Liver (tissue), 3 donors: Measurements from ENCODE around the gene KIF15.

Experiments
- EGR1 ChIP-seq, 2 donors: IDR thresholded peaks; 2 replicates each; pipeline ENCODE4 v1.6.1; 2016 to 2018; ENCODE audit warnings: antibody characterized with exemption in 2 of 2, low read depth in 2 of 2
- GABPA ChIP-seq, 2 donors: IDR thresholded peaks in 1 of 2; conservative IDR thresholded peaks in 1 of 2; 2 replicates each; pipeline ENCODE4 v1.6.1; 2016; ENCODE audit warnings: antibody characterized with exemption in 2 of 2, mild to moderate bottlenecking in 1 of 2, moderate library complexity in 1 of 2
- HNF4G ChIP-seq: IDR thresholded peaks from 2 replicates; pipeline ENCODE4 v1.6.1; 2016; ENCODE audit warnings: antibody characterized with exemption
- JUND ChIP-seq, 2 donors: IDR thresholded peaks; 2 replicates each; pipeline ENCODE4 v1.6.1; 2016; ENCODE audit warnings: antibody characterized with exemption in 2 of 2
- RAD21 ChIP-seq, 2 donors: IDR thresholded peaks; 2 replicates each; pipeline ENCODE4 v1.6.1; 2016; ENCODE audit warnings: antibody characterized with exemption in 2 of 2, mild to moderate bottlenecking in 2 of 2
- RXRA ChIP-seq, 2 donors: IDR thresholded peaks; 2 replicates each; pipeline ENCODE4 v1.6.1; 2017 to 2018; ENCODE audit warnings: antibody characterized with exemption in 2 of 2, mild to moderate bottlenecking in 1 of 2
- SP1 ChIP-seq: IDR thresholded peaks from 2 replicates; pipeline ENCODE4 v1.6.1; 2018; ENCODE audit warnings: antibody characterized with exemption, mild to moderate bottlenecking
- TAF1 ChIP-seq: conservative IDR thresholded peaks from 2 replicates; pipeline ENCODE4 v1.6.1; 2016; ENCODE audit warnings: antibody characterized with exemption, mild to moderate bottlenecking
- YY1 ChIP-seq: IDR thresholded peaks from 2 replicates; pipeline ENCODE4 v1.6.1; 2016; ENCODE audit warnings: antibody characterized with exemption, mild to moderate bottlenecking
- TF ChIP-seq, protein P1 (sequence below): fragments of 150-350 bp; IDR thresholded peaks from 2 replicates; pipeline ENCODE4 v1.5.1; 2017; ENCODE audit warnings: improper control_type of control experiment, low read depth, low read length; ENCODE audit not compliant: missing input control
- TF ChIP-seq, protein P2 (sequence below): IDR thresholded peaks from 2 replicates; pipeline ENCODE4 v1.6.1; 2016; ENCODE audit warnings: antibody characterized with exemption
- TF ChIP-seq, protein P3 (sequence below): IDR thresholded peaks from 2 replicates; pipeline ENCODE4 v1.6.1; 2016; ENCODE audit warnings: antibody characterized with exemption, mild to moderate bottlenecking
- TF ChIP-seq, protein P4 (sequence below): IDR thresholded peaks from 2 replicates; pipeline ENCODE4 v1.6.1; 2016; ENCODE audit warnings: antibody characterized with exemption
- donor health status: healthy.
- donor health status: healthy.

DNA sequence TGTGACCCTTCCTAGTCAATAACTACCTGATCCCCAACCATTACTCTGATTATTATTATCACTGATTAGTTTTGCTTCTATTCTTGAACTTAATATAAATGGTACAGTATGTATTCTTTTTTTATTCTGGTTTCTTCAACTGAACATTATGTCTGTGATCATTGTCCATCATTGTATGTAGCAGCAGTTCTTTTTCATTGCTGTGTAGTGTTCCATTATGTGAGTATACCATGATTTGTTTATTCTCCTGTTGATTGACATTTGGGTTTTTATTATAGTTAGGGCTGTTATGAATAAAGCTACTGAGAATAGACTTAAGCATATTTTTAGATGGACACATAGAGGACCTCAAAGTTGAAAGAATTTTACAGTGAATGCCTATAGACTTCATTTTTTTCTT is 2.7 kb downstream of the KIF15 start:
- no peak for TF ChIP-seq TAF1
- TF ChIP-seq, protein P1, sequence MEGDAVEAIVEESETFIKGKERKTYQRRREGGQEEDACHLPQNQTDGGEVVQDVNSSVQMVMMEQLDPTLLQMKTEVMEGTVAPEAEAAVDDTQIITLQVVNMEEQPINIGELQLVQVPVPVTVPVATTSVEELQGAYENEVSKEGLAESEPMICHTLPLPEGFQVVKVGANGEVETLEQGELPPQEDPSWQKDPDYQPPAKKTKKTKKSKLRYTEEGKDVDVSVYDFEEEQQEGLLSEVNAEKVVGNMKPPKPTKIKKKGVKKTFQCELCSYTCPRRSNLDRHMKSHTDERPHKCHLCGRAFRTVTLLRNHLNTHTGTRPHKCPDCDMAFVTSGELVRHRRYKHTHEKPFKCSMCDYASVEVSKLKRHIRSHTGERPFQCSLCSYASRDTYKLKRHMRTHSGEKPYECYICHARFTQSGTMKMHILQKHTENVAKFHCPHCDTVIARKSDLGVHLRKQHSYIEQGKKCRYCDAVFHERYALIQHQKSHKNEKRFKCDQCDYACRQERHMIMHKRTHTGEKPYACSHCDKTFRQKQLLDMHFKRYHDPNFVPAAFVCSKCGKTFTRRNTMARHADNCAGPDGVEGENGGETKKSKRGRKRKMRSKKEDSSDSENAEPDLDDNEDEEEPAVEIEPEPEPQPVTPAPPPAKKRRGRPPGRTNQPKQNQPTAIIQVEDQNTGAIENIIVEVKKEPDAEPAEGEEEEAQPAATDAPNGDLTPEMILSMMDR = no peak
- TF ChIP-seq YY1 = no peak
- TF ChIP-seq, protein P2, sequence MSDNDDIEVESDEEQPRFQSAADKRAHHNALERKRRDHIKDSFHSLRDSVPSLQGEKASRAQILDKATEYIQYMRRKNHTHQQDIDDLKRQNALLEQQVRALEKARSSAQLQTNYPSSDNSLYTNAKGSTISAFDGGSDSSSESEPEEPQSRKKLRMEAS = no peak
- TF ChIP-seq RAD21 (IDR thresholded peaks at IDR 0.05) = no peak
- TF ChIP-seq, protein P3, sequence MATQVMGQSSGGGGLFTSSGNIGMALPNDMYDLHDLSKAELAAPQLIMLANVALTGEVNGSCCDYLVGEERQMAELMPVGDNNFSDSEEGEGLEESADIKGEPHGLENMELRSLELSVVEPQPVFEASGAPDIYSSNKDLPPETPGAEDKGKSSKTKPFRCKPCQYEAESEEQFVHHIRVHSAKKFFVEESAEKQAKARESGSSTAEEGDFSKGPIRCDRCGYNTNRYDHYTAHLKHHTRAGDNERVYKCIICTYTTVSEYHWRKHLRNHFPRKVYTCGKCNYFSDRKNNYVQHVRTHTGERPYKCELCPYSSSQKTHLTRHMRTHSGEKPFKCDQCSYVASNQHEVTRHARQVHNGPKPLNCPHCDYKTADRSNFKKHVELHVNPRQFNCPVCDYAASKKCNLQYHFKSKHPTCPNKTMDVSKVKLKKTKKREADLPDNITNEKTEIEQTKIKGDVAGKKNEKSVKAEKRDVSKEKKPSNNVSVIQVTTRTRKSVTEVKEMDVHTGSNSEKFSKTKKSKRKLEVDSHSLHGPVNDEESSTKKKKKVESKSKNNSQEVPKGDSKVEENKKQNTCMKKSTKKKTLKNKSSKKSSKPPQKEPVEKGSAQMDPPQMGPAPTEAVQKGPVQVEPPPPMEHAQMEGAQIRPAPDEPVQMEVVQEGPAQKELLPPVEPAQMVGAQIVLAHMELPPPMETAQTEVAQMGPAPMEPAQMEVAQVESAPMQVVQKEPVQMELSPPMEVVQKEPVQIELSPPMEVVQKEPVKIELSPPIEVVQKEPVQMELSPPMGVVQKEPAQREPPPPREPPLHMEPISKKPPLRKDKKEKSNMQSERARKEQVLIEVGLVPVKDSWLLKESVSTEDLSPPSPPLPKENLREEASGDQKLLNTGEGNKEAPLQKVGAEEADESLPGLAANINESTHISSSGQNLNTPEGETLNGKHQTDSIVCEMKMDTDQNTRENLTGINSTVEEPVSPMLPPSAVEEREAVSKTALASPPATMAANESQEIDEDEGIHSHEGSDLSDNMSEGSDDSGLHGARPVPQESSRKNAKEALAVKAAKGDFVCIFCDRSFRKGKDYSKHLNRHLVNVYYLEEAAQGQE = no peak
- TF ChIP-seq EGR1 (IDR thresholded peaks at IDR 0.05; ENCODE audit: low read depth in 2 of 2) = no peak
- TF ChIP-seq, protein P4, sequence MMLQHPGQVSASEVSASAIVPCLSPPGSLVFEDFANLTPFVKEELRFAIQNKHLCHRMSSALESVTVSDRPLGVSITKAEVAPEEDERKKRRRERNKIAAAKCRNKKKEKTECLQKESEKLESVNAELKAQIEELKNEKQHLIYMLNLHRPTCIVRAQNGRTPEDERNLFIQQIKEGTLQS = no peak
- no peak for TF ChIP-seq GABPA (IDR thresholded peaks at IDR 0.05 in 1 of 2, conservative IDR thresholded peaks at IDR 0.05 in 1 of 2)
- TF ChIP-seq SP1 = no peak
- TF ChIP-seq HNF4G = no peak
- TF ChIP-seq RXRA (IDR thresholded peaks at IDR 0.05) = no peak
- TF ChIP-seq JUND (IDR thresholded peaks at IDR 0.05) = no peak
